WTC11 (cell line): ENCODE results near the gene BMP2K. TPM values are rescaled to one million over a fixed set of nuclear protein-coding genes. Genes with fewer than 3 reads are reported as not detected.

Experiments
- ATAC-seq: fragments of 200-7000 bp; cut with Tn5 transposase; 2 replicates; pipeline ENCODE4 v1.10.0; 2021; ENCODE audit warnings: mild to moderate bottlenecking, moderate library complexity
- CTCF ChIA-PET: fragments of 300-600 bp; sonication (Branson Sonifier 250); formaldehyde crosslinking; loops from one replicate; lab custom pipeline; 2021; ENCODE audit warnings: antibody characterized with exemption; lab: Charles Lee
- POLR2A ChIA-PET: fragments of 350-600 bp; sonication (Branson Sonifier 250); formaldehyde crosslinking; loops from one replicate; lab custom pipeline; 2021; ENCODE audit warnings: antibody characterized with exemption; lab: Charles Lee
- DNase-seq: peaks from one replicate; pipeline ENCODE4 v3.0.0; 2021; ENCODE audit warnings: low spot score
- H3K27ac Mint-ChIP-seq: 2 replicates; pipeline ENCODE4 v1.8.0; 2021; ENCODE audit warnings: mixed read lengths
- H3K27me3 Mint-ChIP-seq: 2 replicates; pipeline ENCODE4 v1.8.0; 2021; ENCODE audit warnings: low read depth, mild to moderate bottlenecking, moderate library complexity, mixed read lengths
- H3K36me3 Mint-ChIP-seq: 2 replicates; pipeline ENCODE4 v1.8.0; 2021; ENCODE audit warnings: mixed read lengths
- H3K4me1 Mint-ChIP-seq: 2 replicates; pipeline ENCODE4 v1.8.0; 2022; ENCODE audit warnings: mixed read lengths
- H3K4me3 Mint-ChIP-seq: 2 replicates; pipeline ENCODE4 v1.8.0; 2021; ENCODE audit warnings: mild to moderate bottlenecking, moderate library complexity, mixed read lengths
- H3K9me3 Mint-ChIP-seq: 2 replicates; pipeline ENCODE4 v1.8.0; 2021; ENCODE audit warnings: mixed read lengths
- CTCF ChIP-seq: fragments of 200-600 bp; IDR thresholded peaks from 2 replicates; pipeline ENCODE4 v1.8.0; 2022; ENCODE audit warnings: antibody characterized with exemption
- FOXK1 ChIP-seq: sonication (generic); formaldehyde crosslinking; IDR thresholded peaks from 2 replicates; pipeline ENCODE4 v1.8.0; 2022; ENCODE audit warnings: mild to moderate bottlenecking, moderate library complexity, missing genetic modification reagents
- GRHL2 ChIP-seq: fragments of 250-450 bp; sonication (Bioruptor Pico); IDR thresholded peaks from 2 replicates; pipeline ENCODE4 v1.8.0; 2022; ENCODE audit warnings: mild to moderate bottlenecking, moderate library complexity; ENCODE audit not compliant: insufficient replicate concordance, severe bottlenecking
- GTF2I ChIP-seq: fragments of 250-450 bp; sonication (Bioruptor Pico); conservative IDR thresholded peaks from 2 replicates; pipeline ENCODE4 v1.4.0; 2021; ENCODE audit warnings: mild to moderate bottlenecking
- IRF2 ChIP-seq: sonication (generic); formaldehyde crosslinking; IDR thresholded peaks from 2 replicates; pipeline ENCODE4 v1.8.0; 2022; ENCODE audit warnings: low read depth, missing genetic modification reagents, borderline replicate concordance
- MYBL2 ChIP-seq: sonication (generic); formaldehyde crosslinking; IDR thresholded peaks from 2 replicates; pipeline ENCODE4 v1.8.1; 2023; ENCODE audit warnings: mild to moderate bottlenecking, moderate library complexity, missing genetic modification reagents
- NFATC4 ChIP-seq: fragments of 250-450 bp; sonication (Bioruptor Pico); IDR thresholded peaks from 2 replicates; pipeline ENCODE4 v1.9.0; 2021; ENCODE audit warnings: mild to moderate bottlenecking
- NR3C1 ChIP-seq: sonication (generic); formaldehyde crosslinking; conservative IDR thresholded peaks from 2 replicates; pipeline ENCODE4 v1.8.1; 2023; ENCODE audit warnings: low read depth, mild to moderate bottlenecking, missing genetic modification reagents
- OVOL2 ChIP-seq: fragments of 250-450 bp; sonication (Bioruptor Pico); IDR thresholded peaks from 2 replicates; pipeline ENCODE4 v1.9.0; 2021; ENCODE audit warnings: mild to moderate bottlenecking, borderline replicate concordance
- PRDM15 ChIP-seq: sonication (generic); formaldehyde crosslinking; IDR thresholded peaks from 2 replicates; pipeline ENCODE4 v1.8.0; 2022; ENCODE audit warnings: missing genetic modification reagents
- SMAD3 ChIP-seq: sonication (generic); formaldehyde crosslinking; IDR thresholded peaks from 2 replicates; pipeline ENCODE4 v1.8.0; 2022; ENCODE audit warnings: missing genetic modification reagents, mild to moderate bottlenecking, borderline replicate concordance
- SMAD4 ChIP-seq: sonication (generic); formaldehyde crosslinking; IDR thresholded peaks from 2 replicates; pipeline ENCODE4 v1.8.0; 2022; ENCODE audit warnings: mild to moderate bottlenecking, missing genetic modification reagents
- STAT6 ChIP-seq: sonication (generic); formaldehyde crosslinking; conservative IDR thresholded peaks from 2 replicates; pipeline ENCODE4 v1.8.1; 2023; ENCODE audit warnings: mild to moderate bottlenecking, low read depth, missing genetic modification reagents, moderate library complexity
- TCF7 ChIP-seq: sonication (generic); formaldehyde crosslinking; IDR thresholded peaks from 2 replicates; pipeline ENCODE4 v1.8.0; 2022; ENCODE audit warnings: mild to moderate bottlenecking, low read depth, missing genetic modification reagents, moderate library complexity
- TEAD4 ChIP-seq: sonication (generic); formaldehyde crosslinking; IDR thresholded peaks from 2 replicates; pipeline ENCODE4 v1.8.0; 2022; ENCODE audit warnings: mild to moderate bottlenecking, missing genetic modification reagents
- ZNF219 ChIP-seq: sonication (generic); formaldehyde crosslinking; IDR thresholded peaks from 2 replicates; pipeline ENCODE4 v1.8.0; 2023; ENCODE audit warnings: missing genetic modification reagents, mild to moderate bottlenecking, borderline replicate concordance
- ZNF416 ChIP-seq: fragments of 250-450 bp; sonication (Bioruptor Pico); IDR thresholded peaks from 2 replicates; pipeline ENCODE4 v1.9.0; 2021; ENCODE audit warnings: mild to moderate bottlenecking, inconsistent platforms
- ZNF512 ChIP-seq: sonication (generic); formaldehyde crosslinking; IDR thresholded peaks from 2 replicates; pipeline ENCODE4 v1.8.1; 2022; ENCODE audit warnings: missing genetic modification reagents, borderline replicate concordance
- ZNF671 ChIP-seq: fragments of 250-450 bp; sonication (Bioruptor Pico); IDR thresholded peaks from 2 replicates; pipeline ENCODE4 v1.8.0; 2021; ENCODE audit warnings: mild to moderate bottlenecking
- total RNA-seq: library from RNA; stranded (reverse); gene quantifications from 3 replicates; pipeline ENCODE4 v1.2.3, GENCODE V29; 2021
- TF ChIP-seq, protein P1 (sequence below): sonication (generic); formaldehyde crosslinking; conservative IDR thresholded peaks from 2 replicates; pipeline ENCODE4 v1.8.1; 2022; ENCODE audit warnings: mild to moderate bottlenecking, missing genetic modification reagents
- TF ChIP-seq, protein P2 (sequence below): sonication (generic); formaldehyde crosslinking; IDR thresholded peaks from 2 replicates; pipeline ENCODE4 v1.8.0; 2022; ENCODE audit warnings: mild to moderate bottlenecking, missing genetic modification reagents
- TF ChIP-seq, protein P3 (sequence below): sonication (generic); formaldehyde crosslinking; IDR thresholded peaks from 2 replicates; pipeline ENCODE4 v1.8.1; 2022; ENCODE audit warnings: low read depth, missing genetic modification reagents, borderline replicate concordance

The BMP2K gene
- total RNA-seq, 1 experiment from 2014 or later: 19.9 TPM

DNA sequence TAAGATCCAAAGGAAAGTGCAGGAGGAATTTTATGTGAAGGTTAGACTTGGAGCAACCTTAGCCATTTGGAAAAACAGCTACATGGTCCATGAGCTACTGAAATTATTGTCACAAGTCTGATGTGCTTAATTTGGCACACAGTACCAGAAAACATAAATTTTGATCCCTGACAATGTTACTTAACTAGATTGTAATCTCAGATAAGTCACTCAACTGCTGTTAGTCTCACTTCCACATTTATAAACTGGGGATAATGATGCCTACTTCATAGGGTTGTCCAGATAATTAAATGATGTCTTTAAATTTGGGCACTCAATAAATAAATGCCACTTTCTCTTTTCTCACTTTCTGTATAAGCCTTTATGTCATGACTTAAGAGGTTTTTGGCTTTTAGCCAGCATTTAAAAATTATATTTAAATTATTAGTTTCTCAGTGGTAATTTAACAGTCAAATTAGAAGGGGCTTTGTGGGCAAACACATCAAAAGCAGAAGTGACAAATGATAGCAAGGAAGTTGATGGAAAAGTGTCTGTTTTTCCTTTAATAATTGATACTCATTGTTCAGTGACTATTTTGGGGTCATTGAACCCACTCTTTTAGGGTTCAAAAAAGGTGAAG lies 104.8 kb downstream of the BMP2K start:
- no peak overlapping the region for H3K4me3 Mint-ChIP-seq
- POLR2A ChIA-PET: interaction anchor here (1.0 kb wide), 1 partner anchor 59 kb away, joined by 3 read pairs; the partner anchor contains the start of gene PAQR3
- peaks cover 7% of the 10 kb centered on the region for H3K4me1 Mint-ChIP-seq
- CTCF ChIA-PET: no interaction called here
- no peaks in the 10 kb centered on the region for H3K9me3 Mint-ChIP-seq
- no peaks in the 10 kb centered on the region for H3K36me3 Mint-ChIP-seq
- no peak for ATAC-seq
- TF ChIP-seq ZNF512 (CRISPR knock-in tag) (no peak), NR3C1 (CRISPR knock-in tag) (no peak), GTF2I (CRISPR knock-in tag) (no peak), ZNF219 (no peak), OVOL2 (CRISPR knock-in tag) (no peak), CTCF (no peak), ZNF671 (CRISPR knock-in tag) (no peak), ZNF416 (CRISPR knock-in tag) (no peak), MYBL2 (no peak), SMAD4 (CRISPR knock-in tag) (no peak)
- TF ChIP-seq, protein P1, sequence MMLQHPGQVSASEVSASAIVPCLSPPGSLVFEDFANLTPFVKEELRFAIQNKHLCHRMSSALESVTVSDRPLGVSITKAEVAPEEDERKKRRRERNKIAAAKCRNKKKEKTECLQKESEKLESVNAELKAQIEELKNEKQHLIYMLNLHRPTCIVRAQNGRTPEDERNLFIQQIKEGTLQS (CRISPR knock-in tag): no peak
- TF ChIP-seq, protein P2, sequence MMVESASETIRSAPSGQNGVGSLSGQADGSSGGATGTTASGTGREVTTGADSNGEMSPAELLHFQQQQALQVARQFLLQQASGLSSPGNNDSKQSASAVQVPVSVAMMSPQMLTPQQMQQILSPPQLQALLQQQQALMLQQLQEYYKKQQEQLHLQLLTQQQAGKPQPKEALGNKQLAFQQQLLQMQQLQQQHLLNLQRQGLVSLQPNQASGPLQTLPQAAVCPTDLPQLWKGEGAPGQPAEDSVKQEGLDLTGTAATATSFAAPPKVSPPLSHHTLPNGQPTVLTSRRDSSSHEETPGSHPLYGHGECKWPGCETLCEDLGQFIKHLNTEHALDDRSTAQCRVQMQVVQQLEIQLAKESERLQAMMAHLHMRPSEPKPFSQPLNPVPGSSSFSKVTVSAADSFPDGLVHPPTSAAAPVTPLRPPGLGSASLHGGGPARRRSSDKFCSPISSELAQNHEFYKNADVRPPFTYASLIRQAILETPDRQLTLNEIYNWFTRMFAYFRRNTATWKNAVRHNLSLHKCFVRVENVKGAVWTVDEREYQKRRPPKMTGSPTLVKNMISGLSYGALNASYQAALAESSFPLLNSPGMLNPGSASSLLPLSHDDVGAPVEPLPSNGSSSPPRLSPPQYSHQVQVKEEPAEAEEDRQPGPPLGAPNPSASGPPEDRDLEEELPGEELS (CRISPR knock-in tag): no peak
- no peak for DNase-seq
- no peak overlapping the region for H3K27ac Mint-ChIP-seq
- no peaks in the 10 kb centered on the region for H3K27me3 Mint-ChIP-seq

- Mint-ChIP-seq H3K27me3 (no peaks in the 10 kb centered on the region), H3K4me1 (no peaks in the 10 kb centered on the region), H3K4me3 (no peak overlapping the region), H3K36me3 (peaks cover 10% of the 10 kb centered on the region), H3K9me3 (no peaks in the 10 kb centered on the region), H3K27ac (no peak overlapping the region)
- POLR2A ChIA-PET: no interaction called here
- ATAC-seq (no peak), DNase-seq (no peak)
- CTCF ChIA-PET: no interaction called here
- no peak for TF ChIP-seq STAT6 (CRISPR knock-in tag)
- no peak for TF ChIP-seq TCF7 (CRISPR knock-in tag)
- TF ChIP-seq NR3C1 (CRISPR knock-in tag): no peak
- TF ChIP-seq PRDM15 (CRISPR knock-in tag): no peak
- no peak for TF ChIP-seq GRHL2
- TF ChIP-seq TEAD4 (CRISPR knock-in tag): no peak
- no peak for TF ChIP-seq FOXK1 (CRISPR knock-in tag)
- TF ChIP-seq GTF2I (CRISPR knock-in tag): no peak
- TF ChIP-seq IRF2 (CRISPR knock-in tag): no peak
- TF ChIP-seq, protein P3, sequence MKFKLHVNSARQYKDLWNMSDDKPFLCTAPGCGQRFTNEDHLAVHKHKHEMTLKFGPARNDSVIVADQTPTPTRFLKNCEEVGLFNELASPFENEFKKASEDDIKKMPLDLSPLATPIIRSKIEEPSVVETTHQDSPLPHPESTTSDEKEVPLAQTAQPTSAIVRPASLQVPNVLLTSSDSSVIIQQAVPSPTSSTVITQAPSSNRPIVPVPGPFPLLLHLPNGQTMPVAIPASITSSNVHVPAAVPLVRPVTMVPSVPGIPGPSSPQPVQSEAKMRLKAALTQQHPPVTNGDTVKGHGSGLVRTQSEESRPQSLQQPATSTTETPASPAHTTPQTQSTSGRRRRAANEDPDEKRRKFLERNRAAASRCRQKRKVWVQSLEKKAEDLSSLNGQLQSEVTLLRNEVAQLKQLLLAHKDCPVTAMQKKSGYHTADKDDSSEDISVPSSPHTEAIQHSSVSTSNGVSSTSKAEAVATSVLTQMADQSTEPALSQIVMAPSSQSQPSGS (CRISPR knock-in tag): no peak
- no peak for TF ChIP-seq SMAD3 (CRISPR knock-in tag)
- TF ChIP-seq NFATC4 (CRISPR knock-in tag): no peak
These were observed 109.4 kb downstream of the BMP2K start for GRCh38 chr4:78885598-78885997.
